Osteoblast (primary cell): ENCODE data around the gene ACIN1. TPM values are rescaled to one million over a fixed set of nuclear protein-coding genes. Genes with fewer than 3 reads are reported as not detected.
A peak's percentile ranks its signal among the peaks of the same experiment; 100 is the strongest.

ENCODE experiments used
- DNase-seq: peaks from one replicate; pipeline ENCODE4 v3.0.0; 2011; ENCODE audit warnings: low spot score, mixed read lengths; ENCODE audit not compliant: insufficient read length; ENCODE audit errors: missing footprints
- H2AFZ ChIP-seq: 2 replicates; pipeline ENCODE4 v1.6.0; 2011; ENCODE audit warnings: mild to moderate bottlenecking, low read length
- H3K27ac ChIP-seq: 2 replicates; pipeline ENCODE4 v1.5.1; 2011; ENCODE audit warnings: mild to moderate bottlenecking, low read depth, low read length, moderate library complexity
- H3K27me3 ChIP-seq: 2 replicates; pipeline ENCODE4 v1.6.0; 2012; ENCODE audit warnings: mild to moderate bottlenecking, control low read depth, inconsistent platforms, low read length, moderate library complexity; ENCODE audit not compliant: insufficient read depth
- H3K36me3 ChIP-seq: 2 replicates; pipeline ENCODE4 v1.5.1; 2011; ENCODE audit warnings: mild to moderate bottlenecking, low read length, control low read depth, moderate library complexity; ENCODE audit not compliant: insufficient read depth
- H3K4me1 ChIP-seq: 2 replicates; pipeline ENCODE4 v1.5.1; 2011; ENCODE audit warnings: mild to moderate bottlenecking, low read length, control low read depth, moderate library complexity; ENCODE audit not compliant: insufficient read depth
- H3K4me2 ChIP-seq: 2 replicates; pipeline ENCODE4 v1.6.0; 2011; ENCODE audit warnings: mild to moderate bottlenecking, low read length; ENCODE audit not compliant: insufficient read depth
- H3K4me3 ChIP-seq: fragments of 200-600 bp; sonication (generic); 3 replicates; pipeline ENCODE4 v1.5.1; 2012; ENCODE audit warnings: mild to moderate bottlenecking, low read length, inconsistent platforms; ENCODE audit not compliant: insufficient read depth
- H3K79me2 ChIP-seq: 2 replicates; pipeline ENCODE4 v1.6.0; 2012; ENCODE audit warnings: mild to moderate bottlenecking, low read length, control low read depth, inconsistent platforms; ENCODE audit not compliant: insufficient read depth
- H3K9me3 ChIP-seq: 2 replicates; pipeline ENCODE4 v1.5.1; 2011; ENCODE audit warnings: low read depth, low read length, control low read depth
- H4K20me1 ChIP-seq: 2 replicates; pipeline ENCODE4 v1.6.0; 2012; ENCODE audit warnings: mild to moderate bottlenecking, low read length, control low read depth; ENCODE audit not compliant: insufficient read depth
- CTCF ChIP-seq: IDR thresholded peaks from 2 replicates; pipeline ENCODE4 v1.5.1; 2011; ENCODE audit warnings: mild to moderate bottlenecking, low read depth, low read length, moderate library complexity; ENCODE audit errors: extremely low read depth
- total RNA-seq: library from RNA; depleted of rRNA; stranded (reverse); fragments of >200 nt; gene quantifications from 2 replicates; pipeline ENCODE4 v1.2.3, GENCODE V29; 2012

ACIN1 gene
- total RNA-seq, 1 donor, result 90.5 TPM

GRCh38 chr14:23113431-23114119 is 18.6 kb upstream of the ACIN1 start:
- H3K4me1 ChIP-seq, result peaks cover 34% of the 10 kb centered on the region
- no peaks in the 10 kb centered on the region for H3K9me3 ChIP-seq
- H3K4me2 ChIP-seq, result peak overlapping the region; percentile 66
- no peaks in the 10 kb centered on the region for H3K79me2 ChIP-seq
- peak; percentile 88 for DNase-seq
- peak overlapping the region; percentile 83 for H2AFZ ChIP-seq
- no peaks in the 10 kb centered on the region for H3K36me3 ChIP-seq
- H3K4me3 ChIP-seq, result no peak overlapping the region
- TF ChIP-seq CTCF, result no peak
- no peaks in the 10 kb centered on the region for H4K20me1 ChIP-seq
- H3K27me3 ChIP-seq, result no peaks in the 10 kb centered on the region
- peak overlapping the region; percentile 92 for H3K27ac ChIP-seq

DNA sequence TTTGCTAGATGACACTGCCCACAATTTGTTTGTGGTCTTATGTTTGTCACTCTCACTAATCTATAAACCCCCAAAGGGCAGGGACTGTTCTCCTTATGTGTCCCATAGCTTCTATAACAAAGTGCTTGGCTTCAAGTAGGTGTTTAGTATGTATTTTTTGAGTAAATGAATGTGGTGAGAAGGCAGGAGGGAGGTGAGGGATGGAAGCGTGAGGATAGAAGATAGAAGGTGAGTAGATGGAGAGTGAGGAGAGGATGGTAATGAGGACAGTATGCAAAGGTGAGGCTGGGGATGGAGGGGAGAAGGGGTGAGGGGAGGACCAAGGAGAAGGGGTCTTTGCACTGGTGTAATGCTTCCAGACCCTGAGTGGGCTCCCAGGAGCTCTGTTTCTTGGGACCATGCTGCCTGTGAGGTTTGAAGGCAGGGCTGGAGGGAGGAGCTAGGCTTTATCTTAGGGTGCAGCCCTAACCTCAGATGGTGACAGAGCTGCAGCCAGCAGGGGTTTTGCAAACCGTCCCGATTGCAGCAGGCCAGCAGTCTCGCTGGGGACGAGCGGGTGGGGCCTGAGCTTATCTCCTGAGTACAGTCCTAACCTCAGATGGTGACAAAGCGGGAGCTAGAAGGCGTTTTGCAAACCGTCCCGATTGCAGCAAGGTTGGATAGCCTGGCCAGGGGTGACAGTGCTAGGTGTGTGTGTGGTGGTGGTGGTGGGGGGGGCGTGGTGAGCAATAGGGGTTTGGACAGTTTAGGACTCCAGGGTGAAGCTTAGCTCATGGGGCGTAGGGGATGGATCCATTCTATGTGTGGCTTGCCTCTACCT is 17.6 kb upstream of the ACIN1 start:
- Histone ChIP-seq H3K9me3 (no peaks in the 10 kb centered on the region), H3K4me3 (no peak overlapping the region), H3K79me2 (no peaks in the 10 kb centered on the region), H3K27ac (no peak overlapping the region), H4K20me1 (no peaks in the 10 kb centered on the region), H3K27me3 (no peaks in the 10 kb centered on the region), H2AFZ (peak overlapping the region; percentile 2), H3K4me1 (peaks cover 34% of the 10 kb centered on the region), H3K4me2 (no peak overlapping the region), H3K36me3 (no peaks in the 10 kb centered on the region)
- no peak for TF ChIP-seq CTCF
- no peak for DNase-seq

DNA sequence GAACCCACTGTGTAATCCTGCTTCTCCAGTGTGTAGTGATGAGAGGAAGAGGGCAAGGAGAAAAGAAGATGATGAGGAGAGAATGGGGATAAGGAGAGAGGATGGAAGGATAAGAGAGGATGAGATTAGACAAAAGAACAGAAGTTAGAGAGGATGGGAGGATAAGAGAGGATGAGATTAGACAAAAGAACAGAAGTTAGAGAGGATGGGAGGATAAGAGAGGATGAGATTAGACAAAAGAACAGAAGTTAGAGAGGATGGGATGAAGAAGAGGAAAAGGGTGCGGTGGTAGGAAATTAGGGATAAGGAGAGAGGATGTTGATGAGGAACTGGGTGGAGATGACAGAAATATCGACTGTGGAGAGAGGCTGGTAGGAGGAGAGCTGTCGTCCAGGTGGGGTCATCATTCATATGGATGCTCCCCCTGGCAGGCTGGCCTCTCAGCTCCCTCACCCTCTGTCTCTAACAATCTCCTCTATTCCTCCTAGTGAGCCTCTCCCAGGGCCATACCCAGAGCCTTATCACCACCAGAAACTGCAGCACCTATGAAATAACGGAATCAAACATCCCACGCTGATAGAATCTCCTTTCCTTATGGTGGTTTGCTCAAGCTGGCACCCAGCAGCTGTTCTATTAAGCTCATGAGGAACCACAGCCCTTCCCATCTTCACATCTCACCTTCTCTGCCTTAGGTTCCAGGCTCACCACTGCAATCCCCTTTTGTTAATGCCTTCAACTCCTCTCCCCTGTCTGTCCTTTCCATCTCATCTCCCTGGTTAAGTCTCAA is 15.8 kb upstream of the ACIN1 start:
- Histone ChIP-seq H3K27me3 (no peaks in the 10 kb centered on the region), H3K36me3 (no peaks in the 10 kb centered on the region), H3K4me1 (peaks cover 32% of the 10 kb centered on the region), H4K20me1 (no peaks in the 10 kb centered on the region), H3K4me2 (no peak overlapping the region), H2AFZ (no peak overlapping the region), H3K9me3 (no peaks in the 10 kb centered on the region), H3K27ac (no peak overlapping the region), H3K4me3 (no peak overlapping the region), H3K79me2 (no peaks in the 10 kb centered on the region)
- no peak for DNase-seq
- no peak for TF ChIP-seq CTCF
